HG02884 (cell line): ENCODE measurements around the gene PLA2G6.

ENCODE experiments used
- ATAC-seq: cut with Tn5 transposase; IDR thresholded peaks from one replicate; pipeline ENCODE4 v1.9.1; 2021; ENCODE audit warnings: mild to moderate bottlenecking, moderate library complexity; ENCODE audit not compliant: unreplicated experiment

PLA2G6 gene

GRCh38 chr22:38214302-38215056 is 32.8 kb upstream of the PLA2G6 start:
- ATAC-seq: peak; percentile 35

- ATAC-seq: no peak
These were observed 32.3 kb upstream of the PLA2G6 start for GRCh38 chr22:38213990-38214301.

DNA sequence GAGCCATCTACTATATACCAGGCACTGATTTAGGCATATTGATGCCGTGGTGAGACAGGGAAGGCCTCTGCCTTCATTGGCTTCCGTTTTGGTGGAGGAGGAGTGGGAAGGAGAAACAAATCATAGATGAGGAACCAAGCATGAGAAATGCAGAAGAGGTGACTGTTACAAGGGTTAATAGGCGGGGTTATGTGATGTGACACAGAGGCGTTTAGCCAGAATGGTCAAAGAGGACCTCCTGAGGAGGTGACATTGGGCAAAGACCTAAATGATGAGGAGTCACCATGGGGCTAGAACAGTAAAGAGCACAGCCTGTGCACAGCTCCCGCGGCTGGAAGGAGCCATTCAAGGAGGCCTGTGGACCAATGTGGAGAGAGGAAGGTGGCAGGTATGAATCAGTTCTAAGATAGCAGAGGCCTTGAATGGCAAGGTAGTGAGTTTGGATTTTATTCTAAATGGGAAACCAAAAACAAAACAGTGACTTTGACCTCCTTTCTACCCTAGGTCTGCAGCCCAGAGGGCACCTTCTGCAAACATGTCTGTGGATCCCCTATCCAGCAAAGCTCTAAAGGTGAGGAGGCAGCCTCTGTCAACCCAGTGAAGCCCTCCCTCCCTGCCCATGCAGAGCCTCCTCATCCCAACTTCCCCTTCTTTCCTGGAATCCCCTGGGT is 31.8 kb upstream of the PLA2G6 start:
- no peak for ATAC-seq

GRCh38 chr22:38212442-38212841 is 30.8 kb upstream of the PLA2G6 start:
- no peak for ATAC-seq

- no peak for ATAC-seq
These were observed 29.9 kb upstream of the PLA2G6 start for GRCh38 chr22:38211556-38211955.

GRCh38 chr22:38208551-38208968 is 26.9 kb upstream of the PLA2G6 start:
- no peak for ATAC-seq

- ATAC-seq: no peak
These were observed 26.3 kb upstream of the PLA2G6 start for GRCh38 chr22:38207898-38208432.

DNA sequence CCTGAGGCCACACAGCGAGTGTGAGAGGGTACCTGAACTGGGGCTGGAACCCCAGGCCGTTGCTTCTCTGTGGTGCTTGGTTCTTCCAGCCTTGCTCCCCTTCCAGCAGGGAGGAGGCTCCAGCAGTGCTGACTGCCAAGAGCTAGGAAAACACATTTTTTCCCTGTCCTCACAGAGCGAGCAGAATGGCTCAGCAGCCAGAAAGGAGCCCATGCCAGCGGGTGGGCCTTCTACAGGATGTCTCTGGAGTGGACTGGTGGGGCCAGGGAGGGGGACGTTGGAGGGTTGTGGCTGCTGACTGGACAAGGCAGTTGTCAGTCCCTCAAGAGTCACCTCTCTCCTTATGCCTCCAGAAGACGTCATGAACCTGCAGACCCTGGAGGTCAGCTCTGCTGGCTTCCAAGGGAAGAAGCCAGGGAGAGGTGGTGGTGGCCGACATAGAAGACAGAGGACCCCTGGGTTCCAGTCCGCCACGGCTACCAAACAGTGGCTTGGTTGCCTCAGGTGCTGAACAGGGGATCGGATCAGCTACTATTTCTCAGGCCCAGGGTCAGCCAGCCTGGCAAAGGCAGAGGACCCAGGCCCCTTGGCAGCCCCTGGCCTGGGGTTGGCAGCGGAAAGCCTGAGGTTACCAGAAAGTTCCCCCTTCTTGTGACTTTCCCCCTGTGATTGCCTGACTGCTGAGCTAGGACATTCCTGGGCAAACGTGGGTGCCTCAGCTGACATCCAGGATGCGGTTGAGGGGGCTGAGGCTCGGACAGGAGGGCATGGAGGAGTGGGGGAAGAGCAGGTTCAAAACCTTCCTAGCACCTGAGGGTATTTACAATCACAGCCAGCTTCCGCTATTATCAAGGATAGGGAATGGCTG is 23.9 kb upstream of the PLA2G6 start:
- ATAC-seq: no peak

DNA sequence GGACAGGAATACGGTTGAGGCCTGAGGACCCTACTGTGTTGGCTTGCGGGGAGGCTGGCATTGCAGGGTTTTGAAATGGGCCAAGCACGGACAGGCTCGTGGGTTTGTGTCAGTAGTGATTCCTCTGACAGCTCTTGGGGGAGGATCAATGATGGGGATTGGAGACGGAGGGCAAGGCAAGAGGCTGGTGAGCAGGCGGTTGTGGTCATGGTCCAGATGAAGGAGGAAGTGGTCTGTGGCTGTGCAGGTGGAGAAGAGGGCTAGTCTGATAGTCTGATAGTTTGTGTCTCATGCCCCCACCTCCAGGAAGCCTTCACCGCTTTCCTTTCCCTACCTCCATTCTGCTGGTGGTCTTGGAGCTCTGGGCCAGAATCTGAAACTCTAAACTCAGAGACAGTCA is 23.2 kb upstream of the PLA2G6 start:
- ATAC-seq: no peak

GRCh38 chr22:38203855-38204514 is 22.4 kb upstream of the PLA2G6 start:
- ATAC-seq: no peak

- ATAC-seq: no peak
These were observed 21.6 kb upstream of the PLA2G6 start for GRCh38 chr22:38203090-38203810.

DNA sequence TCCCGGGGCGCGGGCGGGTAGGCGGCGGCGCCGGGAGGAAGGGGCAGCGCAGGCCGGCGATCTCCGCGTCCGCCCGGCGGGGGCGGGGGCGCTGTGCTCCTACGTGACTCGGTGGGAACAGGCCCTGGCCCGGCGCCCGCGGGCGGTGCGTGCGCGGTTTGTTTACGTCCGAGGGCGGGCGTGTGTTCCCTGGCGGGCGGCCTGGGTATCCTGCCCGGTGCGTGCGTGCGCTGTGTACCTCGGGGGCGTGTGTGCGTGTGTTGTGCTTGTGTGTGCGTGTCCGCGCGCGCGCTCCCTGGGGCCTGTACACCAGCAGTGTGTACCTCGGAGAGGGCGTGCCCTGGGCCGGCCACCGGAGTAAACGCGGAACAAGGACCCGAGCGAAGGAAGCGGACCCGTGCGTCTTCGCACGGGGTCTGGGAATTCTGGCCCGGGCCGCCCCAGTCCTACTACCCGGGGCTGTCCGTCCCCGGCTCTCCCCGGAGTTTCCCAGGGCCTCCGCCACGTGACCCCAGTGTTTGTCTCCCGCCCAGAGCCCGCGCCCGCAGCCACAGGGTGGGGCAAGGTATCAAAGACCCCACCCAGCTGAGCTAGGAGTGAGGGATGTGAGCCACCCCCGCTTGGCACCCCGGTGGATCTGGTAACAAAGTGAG is 20.9 kb upstream of the PLA2G6 start:
- peak; percentile 11 for ATAC-seq

- peak; percentile 54 for ATAC-seq
These were observed 20.2 kb upstream of the PLA2G6 start, which contains the start of gene MAFF for GRCh38 chr22:38201711-38202436. Gene MAFF (plus strand): TSS chr22:38201994. CDS start chr22:38213854, 11,860 bp downstream.

GRCh38 chr22:38201371-38201710 is 19.7 kb upstream of the PLA2G6 start:
- ATAC-seq: no peak

DNA sequence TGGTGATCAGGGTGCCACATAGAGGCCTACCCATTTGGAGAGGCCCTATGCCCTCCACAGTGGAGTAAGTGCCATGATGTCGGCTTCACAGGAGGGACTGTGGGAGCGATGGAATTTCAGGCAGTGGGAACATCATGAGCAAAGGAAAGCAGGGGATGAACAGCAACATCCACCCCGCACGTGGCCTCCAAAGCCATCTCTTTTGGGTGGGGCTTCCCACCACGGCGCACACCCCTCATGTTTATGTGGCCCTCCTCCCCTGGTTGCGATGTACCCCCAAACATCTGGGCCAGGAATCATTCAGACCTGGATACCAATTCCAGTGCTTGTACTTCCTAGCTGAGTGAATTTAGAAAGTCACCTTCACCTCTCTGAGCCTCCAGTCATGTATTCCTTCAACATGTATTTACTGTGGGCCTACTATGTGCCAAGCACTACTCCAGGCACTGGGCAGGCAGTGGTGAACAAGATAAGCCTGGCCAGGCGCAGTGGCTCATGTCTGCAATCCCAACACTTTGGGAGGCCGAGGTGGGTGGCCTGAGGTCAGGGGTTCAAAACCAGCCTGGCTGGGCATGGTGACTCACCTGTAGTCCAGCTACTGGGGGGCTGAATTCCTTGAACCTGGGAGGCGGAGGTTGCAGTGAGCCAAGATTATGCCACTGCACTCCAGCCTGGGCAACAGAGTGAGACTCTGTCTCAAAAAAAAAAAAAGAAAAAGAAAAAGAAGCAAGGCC is 18.4 kb upstream of the PLA2G6 start:
- ATAC-seq: no peak

DNA sequence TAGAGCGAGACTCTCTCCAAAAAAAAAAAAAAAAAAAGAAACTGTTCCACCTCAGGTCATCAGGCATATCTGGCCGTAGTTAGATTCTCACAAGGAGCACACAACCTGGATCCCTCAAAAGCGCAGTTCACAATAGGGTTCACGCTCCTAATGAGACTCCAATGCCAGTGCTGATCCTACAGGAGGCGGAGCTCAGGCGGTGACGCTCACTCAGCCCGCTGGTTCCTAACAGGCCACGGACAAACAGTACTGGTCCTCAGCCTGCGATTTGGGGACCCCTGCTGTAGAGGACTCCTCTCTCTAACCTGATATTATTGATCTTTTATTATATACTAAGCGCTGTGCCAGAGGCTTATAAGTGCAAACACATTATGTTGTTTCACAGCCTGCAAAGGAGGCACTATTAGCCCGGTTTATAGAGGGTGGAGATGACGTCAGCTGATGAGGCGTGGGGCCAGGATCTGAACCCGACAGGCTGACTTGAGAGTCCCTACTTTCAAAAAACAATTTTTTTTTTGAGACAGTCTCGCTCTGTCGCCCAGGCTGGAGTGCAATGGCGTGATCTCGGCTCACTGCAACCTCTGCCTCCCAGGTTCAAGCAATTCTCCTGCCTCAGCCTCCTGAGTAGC is 15.3 kb upstream of the PLA2G6 start:
- ATAC-seq: no peak

DNA sequence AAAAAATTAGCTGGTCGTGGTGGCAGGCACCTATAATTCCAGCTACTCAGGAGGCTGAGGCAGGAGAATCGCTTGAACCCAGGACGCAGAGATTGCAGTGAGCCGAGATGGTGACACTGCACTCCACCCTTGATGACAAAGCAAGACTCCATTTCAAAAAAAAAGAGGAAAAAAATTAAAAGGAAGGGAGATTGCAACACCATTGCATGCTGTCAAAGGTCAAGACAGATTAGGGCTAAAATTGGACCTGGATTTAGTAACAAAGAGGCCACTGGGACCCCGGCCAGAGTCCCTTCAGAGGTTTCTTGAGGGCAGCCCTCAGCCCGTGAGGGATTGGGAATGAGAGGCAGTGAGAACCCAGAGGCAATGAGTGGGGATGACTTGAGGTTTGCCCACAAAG is 11.9 kb upstream of the PLA2G6 start:
- ATAC-seq: no peak

DNA sequence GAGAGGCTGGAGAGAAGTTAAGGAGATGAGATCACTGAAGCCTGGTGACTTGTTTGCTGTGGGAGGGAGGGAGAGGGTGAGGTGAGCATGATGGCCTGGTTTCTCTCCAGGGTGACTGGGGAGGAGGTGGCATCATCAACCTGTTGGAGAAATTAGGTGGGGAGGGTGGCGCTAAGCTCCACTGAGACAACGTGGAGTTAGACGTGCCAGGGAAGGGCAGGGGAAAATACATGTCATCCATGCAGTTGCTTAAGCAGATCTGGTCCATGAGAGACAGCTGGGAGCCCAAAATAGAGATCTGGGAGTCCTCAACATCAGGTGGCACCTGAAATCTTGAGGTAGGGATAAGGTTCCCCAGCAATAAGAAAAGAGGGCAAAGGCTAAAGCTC is 10.8 kb upstream of the PLA2G6 start:
- no peak for ATAC-seq
